Tibial nerve (tissue), 4 donors: ENCODE results near the gene CPEB1.

ENCODE experiments used
- EP300 ChIP-seq, 2 donors: sonication (generic); formaldehyde crosslinking; IDR thresholded peaks; one replicate each; pipeline ENCODE4 v1.6.1; 2017; ENCODE audit warnings: antibody characterized with exemption in 2 of 2, mild to moderate bottlenecking in 1 of 2
- POLR2A ChIP-seq, 2 donors: fragments of 450-650 bp; IDR thresholded peaks; one replicate each; pipeline ENCODE4 v1.6.1; 2017; ENCODE audit warnings: antibody characterized with exemption in 2 of 2, mild to moderate bottlenecking in 2 of 2, moderate library complexity in 2 of 2
- TF ChIP-seq, protein P1 (sequence below), 5 experiments: fragments of 200-600 bp in 3 of 5; fragments of 450-650 bp in 2 of 5; sonication (generic) in 3 of 5; IDR thresholded peaks; one replicate each; pipeline ENCODE4 v1.5.1; 2016 to 2019; ENCODE audit warnings: antibody characterized with exemption in 5 of 5, mild to moderate bottlenecking in 3 of 5, moderate library complexity in 2 of 5

DNA sequence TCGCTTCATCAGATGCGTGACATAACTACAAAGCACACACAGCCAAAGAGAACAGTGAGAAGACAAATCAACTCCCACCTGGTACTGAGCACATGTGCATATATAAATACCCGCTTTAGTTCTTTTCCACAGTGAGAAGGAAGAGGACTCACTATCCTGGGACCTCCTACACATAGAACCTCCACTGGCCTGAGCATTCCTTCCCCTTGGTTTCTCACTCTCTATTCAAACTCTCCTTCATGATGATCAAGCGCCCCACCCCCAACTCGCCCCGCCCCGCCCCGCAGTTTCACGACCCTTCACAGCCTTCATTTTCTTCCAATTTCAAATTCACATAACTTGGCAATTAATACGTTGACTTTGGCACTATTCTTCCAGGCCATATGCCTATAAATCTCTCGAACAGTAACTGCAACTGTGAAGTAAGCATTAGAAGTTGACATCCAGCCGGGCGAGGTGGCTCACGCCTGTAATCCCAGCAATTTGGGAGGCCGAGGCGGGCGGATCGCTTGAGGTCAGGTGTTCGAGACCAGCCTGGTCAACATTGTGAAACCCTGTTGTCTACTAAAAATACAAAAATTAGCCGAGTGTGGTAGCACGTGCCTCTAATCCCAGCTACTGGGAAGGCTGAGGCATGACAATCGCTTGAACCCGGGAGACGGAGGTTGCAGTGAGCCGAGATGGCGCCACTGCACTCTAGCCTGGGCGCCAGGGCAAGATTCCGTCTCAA, 108.0 kb downstream of the CPEB1 start:
- TF ChIP-seq, protein P1, sequence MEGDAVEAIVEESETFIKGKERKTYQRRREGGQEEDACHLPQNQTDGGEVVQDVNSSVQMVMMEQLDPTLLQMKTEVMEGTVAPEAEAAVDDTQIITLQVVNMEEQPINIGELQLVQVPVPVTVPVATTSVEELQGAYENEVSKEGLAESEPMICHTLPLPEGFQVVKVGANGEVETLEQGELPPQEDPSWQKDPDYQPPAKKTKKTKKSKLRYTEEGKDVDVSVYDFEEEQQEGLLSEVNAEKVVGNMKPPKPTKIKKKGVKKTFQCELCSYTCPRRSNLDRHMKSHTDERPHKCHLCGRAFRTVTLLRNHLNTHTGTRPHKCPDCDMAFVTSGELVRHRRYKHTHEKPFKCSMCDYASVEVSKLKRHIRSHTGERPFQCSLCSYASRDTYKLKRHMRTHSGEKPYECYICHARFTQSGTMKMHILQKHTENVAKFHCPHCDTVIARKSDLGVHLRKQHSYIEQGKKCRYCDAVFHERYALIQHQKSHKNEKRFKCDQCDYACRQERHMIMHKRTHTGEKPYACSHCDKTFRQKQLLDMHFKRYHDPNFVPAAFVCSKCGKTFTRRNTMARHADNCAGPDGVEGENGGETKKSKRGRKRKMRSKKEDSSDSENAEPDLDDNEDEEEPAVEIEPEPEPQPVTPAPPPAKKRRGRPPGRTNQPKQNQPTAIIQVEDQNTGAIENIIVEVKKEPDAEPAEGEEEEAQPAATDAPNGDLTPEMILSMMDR (IDR thresholded peaks at IDR 0.05): no peak
- TF ChIP-seq POLR2A (IDR thresholded peaks at IDR 0.05): no peak
- TF ChIP-seq EP300 (IDR thresholded peaks at IDR 0.05): no peak
